OCI-LY7 (cell line): ENCODE results near the gene TIGIT. TPM values are rescaled to one million over a fixed set of nuclear protein-coding genes. Genes with fewer than 3 reads are reported as not detected.

Source experiments
- BruUV-seq: library from RNA; stranded (reverse); fragments of 400-500 nt; replicated peaks from 2 replicates; lab custom pipeline; 2021; lab: Mats Ljungman, UMichigan
- CTCF ChIA-PET: fragments of 300-600 bp; sonication (Branson Sonifier 250); formaldehyde crosslinking; loops from one replicate; lab custom pipeline; 2022; ENCODE audit warnings: antibody characterized with exemption; ENCODE audit not compliant: unreplicated experiment; lab: Charles Lee
- POLR2A ChIA-PET: fragments of 300-600 bp; sonication (Branson Sonifier 250); formaldehyde crosslinking; loops from one replicate; lab custom pipeline; 2022; ENCODE audit warnings: antibody characterized with exemption; lab: Charles Lee
- DNase-seq: peaks from one replicate; pipeline ENCODE4 v3.0.0-alpha.2; 2015; ENCODE audit warnings: low spot score
- H2AFZ ChIP-seq: fragments of 200-600 bp; sonication (generic), shearing (Covaris generic); 2 replicates; pipeline ENCODE4 v1.6.1; 2014; ENCODE audit warnings: mild to moderate bottlenecking, antibody characterized with exemption, low read length, moderate library complexity
- H3K27ac ChIP-seq: fragments of 200-600 bp; sonication (generic); 2 replicates; pipeline ENCODE4 v1.5.1; 2014; ENCODE audit warnings: mixed run types, low read depth, mild to moderate bottlenecking, moderate library complexity, low read length, inconsistent platforms; ENCODE audit not compliant: poor library complexity, severe bottlenecking
- H3K36me3 ChIP-seq: fragments of 200-600 bp; sonication (generic); 2 replicates; pipeline ENCODE4 v1.6.1; 2014; ENCODE audit warnings: mild to moderate bottlenecking, antibody characterized with exemption, low read length, moderate library complexity, mixed read lengths; ENCODE audit not compliant: insufficient read depth
- H3K4me1 ChIP-seq: fragments of 200-600 bp; sonication (generic); 2 replicates; pipeline ENCODE4 v1.5.1; 2014; ENCODE audit warnings: mild to moderate bottlenecking, low read length; ENCODE audit not compliant: insufficient read depth, poor library complexity, severe bottlenecking
- H3K4me2 ChIP-seq: fragments of 200-600 bp; sonication (generic); 2 replicates; pipeline ENCODE4 v1.6.1; 2014; ENCODE audit warnings: mild to moderate bottlenecking, low read length
- H3K4me3 ChIP-seq: fragments of 200-600 bp; sonication (generic); 2 replicates; pipeline ENCODE4 v1.5.1; 2014; ENCODE audit warnings: mild to moderate bottlenecking, low read depth, low read length; ENCODE audit not compliant: poor library complexity, severe bottlenecking
- H3K79me2 ChIP-seq: fragments of 200-600 bp; sonication (generic); 2 replicates; pipeline ENCODE4 v1.6.1; 2016; ENCODE audit warnings: low read depth, mild to moderate bottlenecking, low read length, moderate library complexity, mixed read lengths; ENCODE audit not compliant: insufficient read depth
- H3K9me2 ChIP-seq: fragments of 200-600 bp; sonication (generic); 2 replicates; pipeline ENCODE4 v1.6.1; 2016; ENCODE audit warnings: mild to moderate bottlenecking, low read length, mixed read lengths; ENCODE audit not compliant: insufficient read depth
- H3K9me3 ChIP-seq: fragments of 200-600 bp; sonication (generic); 2 replicates; pipeline ENCODE4 v1.6.1; 2014; ENCODE audit warnings: mild to moderate bottlenecking, mixed run types, low read length, mixed read lengths
- H4K20me1 ChIP-seq: fragments of 200-600 bp; sonication (generic); 2 replicates; pipeline ENCODE4 v1.6.1; 2014; ENCODE audit warnings: mild to moderate bottlenecking, antibody characterized with exemption, low read length, moderate library complexity, mixed read lengths; ENCODE audit not compliant: insufficient read depth
- EZH2phosphoT487 ChIP-seq: fragments of 200-600 bp; sonication (generic); IDR thresholded peaks from 2 replicates; pipeline ENCODE4 v1.6.1; 2018; ENCODE audit warnings: low read depth, borderline replicate concordance, mild to moderate bottlenecking, mixed run types, antibody characterized with exemption, low read length, moderate library complexity, mixed read lengths
- intact Hi-C: fragments of 100-400 bp; cut with micrococcal nuclease; formaldehyde crosslinking; loops from one replicate; pipeline ENCODE4 v1.10.0; 2022; ENCODE audit not compliant: unreplicated experiment
- total RNA-seq, 2 experiments: library from RNA; depleted of rRNA in 1 of 2; stranded (reverse); fragments of >200 nt in 1 of 2; shearing (Covaris generic) in 1 of 2; gene quantifications; 2 replicates each; pipeline ENCODE4 v1.2.3, GENCODE V29; 2014 to 2022
- TF ChIP-seq, protein P1 (sequence below): fragments of 200-600 bp; sonication (generic); conservative IDR thresholded peaks from 2 replicates; pipeline ENCODE4 v1.5.1; 2014; ENCODE audit warnings: mild to moderate bottlenecking, antibody characterized with exemption, low read length, moderate library complexity, mixed read lengths

Gene TIGIT
- total RNA-seq, 2 experiments from 2014 or later: 0.35 to 2.3 TPM

GRCh38 chr3:114356525-114356924 is 62.7 kb downstream of the TIGIT start:
- intact Hi-C loops: no loop called here
- no peak for DNase-seq
- Histone ChIP-seq H3K36me3 (no peaks in the 10 kb centered on the region), H3K4me1 (no peaks in the 10 kb centered on the region), H3K9me2 (no peaks in the 10 kb centered on the region), H3K79me2 (no peaks in the 10 kb centered on the region), H3K27ac (no peak overlapping the region), H3K9me3 (no peaks in the 10 kb centered on the region), H3K4me2 (no peak overlapping the region), H2AFZ (no peak overlapping the region), H4K20me1 (no peaks in the 10 kb centered on the region), H3K4me3 (no peak overlapping the region)
- POLR2A ChIA-PET: interaction anchor here (0.6 kb wide), 1 partner anchor 428 kb away, joined by 7 read pairs; no protein-coding TSS in a partner anchor
- no TSS peak for BruUV-seq
- CTCF ChIA-PET: no interaction called here
- TF ChIP-seq EZH2phosphoT487: no peak
- TF ChIP-seq, protein P1, sequence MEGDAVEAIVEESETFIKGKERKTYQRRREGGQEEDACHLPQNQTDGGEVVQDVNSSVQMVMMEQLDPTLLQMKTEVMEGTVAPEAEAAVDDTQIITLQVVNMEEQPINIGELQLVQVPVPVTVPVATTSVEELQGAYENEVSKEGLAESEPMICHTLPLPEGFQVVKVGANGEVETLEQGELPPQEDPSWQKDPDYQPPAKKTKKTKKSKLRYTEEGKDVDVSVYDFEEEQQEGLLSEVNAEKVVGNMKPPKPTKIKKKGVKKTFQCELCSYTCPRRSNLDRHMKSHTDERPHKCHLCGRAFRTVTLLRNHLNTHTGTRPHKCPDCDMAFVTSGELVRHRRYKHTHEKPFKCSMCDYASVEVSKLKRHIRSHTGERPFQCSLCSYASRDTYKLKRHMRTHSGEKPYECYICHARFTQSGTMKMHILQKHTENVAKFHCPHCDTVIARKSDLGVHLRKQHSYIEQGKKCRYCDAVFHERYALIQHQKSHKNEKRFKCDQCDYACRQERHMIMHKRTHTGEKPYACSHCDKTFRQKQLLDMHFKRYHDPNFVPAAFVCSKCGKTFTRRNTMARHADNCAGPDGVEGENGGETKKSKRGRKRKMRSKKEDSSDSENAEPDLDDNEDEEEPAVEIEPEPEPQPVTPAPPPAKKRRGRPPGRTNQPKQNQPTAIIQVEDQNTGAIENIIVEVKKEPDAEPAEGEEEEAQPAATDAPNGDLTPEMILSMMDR: no peak

Other genes with a start within 250 kb of the TIGIT start
- 5.0 and 5.4 TPM in 2 replicates for gene CCDC191, start 237.5 kb upstream of the TIGIT start, total RNA-seq (2014; rRNA removed; shearing (Covaris generic))
- gene CCDC191, start 237.5 kb upstream of the TIGIT start, total RNA-seq (2022): 4.2 and 7.3 TPM in 2 replicates
- gene QTRT2, start 237.3 kb upstream of the TIGIT start, total RNA-seq (2014; rRNA removed; shearing (Covaris generic)): 43.1 and 47.4 TPM in 2 replicates
- gene QTRT2, start 237.3 kb upstream of the TIGIT start, total RNA-seq (2022): 54.6 and 57.2 TPM in 2 replicates
- gene DRD3, start 115.0 kb upstream of the TIGIT start, total RNA-seq (2014; rRNA removed; shearing (Covaris generic)): not detected in 2 replicates
- not detected in 2 replicates for gene DRD3, start 115.0 kb upstream of the TIGIT start, total RNA-seq (2022)
- not detected in 2 replicates for gene ZNF80, start 56.5 kb upstream of the TIGIT start, total RNA-seq (2014; rRNA removed; shearing (Covaris generic))
- gene ZNF80, start 56.5 kb upstream of the TIGIT start, total RNA-seq (2022): not detected in 2 replicates